HL-60 (cell line): ENCODE measurements around the gene CAPZA2.
A peak's percentile ranks its signal among the peaks of the same experiment; 100 is the strongest.

Source experiments
- DNase-seq, 2 experiments: peaks; one replicate each; pipeline ENCODE4 v3.0.0-alpha.2; 2010 to 2020; ENCODE audit warnings: low read depth in 1 of 2, low spot score in 1 of 2
- H3K27ac ChIP-seq: fragments of 250-450 bp; sonication (Bioruptor Pico); replicated peaks from 2 replicates; pipeline ENCODE4 v1.5.1; 2020; ENCODE audit warnings: mild to moderate bottlenecking, moderate library complexity
- H3K27me3 ChIP-seq: fragments of 250-450 bp; sonication (Bioruptor Pico); 2 replicates; pipeline ENCODE4 v1.5.1; 2021; ENCODE audit warnings: mild to moderate bottlenecking, moderate library complexity; ENCODE audit not compliant: insufficient read depth, poor library complexity, severe bottlenecking
- H3K4me3 ChIP-seq: replicated peaks from 2 replicates; pipeline ENCODE4 v1.5.1; 2011; ENCODE audit warnings: mild to moderate bottlenecking, control low read depth, low read length; ENCODE audit not compliant: insufficient read depth
- GABPA ChIP-seq: IDR thresholded peaks from 2 replicates; pipeline ENCODE4 v1.6.1; 2012; ENCODE audit warnings: low read depth
- POLR2AphosphoS5 ChIP-seq: IDR thresholded peaks from 2 replicates; pipeline ENCODE4 v1.6.1; 2012; ENCODE audit warnings: low read depth
- SPI1 ChIP-seq: IDR thresholded peaks from 2 replicates; pipeline ENCODE4 v1.6.1; 2012; ENCODE audit warnings: low read depth, mild to moderate bottlenecking, borderline replicate concordance
- TF ChIP-seq, protein P1 (sequence below): IDR thresholded peaks from 2 replicates; pipeline ENCODE4 v1.6.1; 2012; ENCODE audit warnings: low read depth; ENCODE audit not compliant: insufficient replicate concordance
- TF ChIP-seq, protein P2 (sequence below): IDR thresholded peaks from one replicate; pipeline ENCODE4 v1.5.1; 2011; ENCODE audit warnings: low read length, control low read depth, inconsistent platforms; ENCODE audit not compliant: insufficient read depth

The CAPZA2 gene

DNA sequence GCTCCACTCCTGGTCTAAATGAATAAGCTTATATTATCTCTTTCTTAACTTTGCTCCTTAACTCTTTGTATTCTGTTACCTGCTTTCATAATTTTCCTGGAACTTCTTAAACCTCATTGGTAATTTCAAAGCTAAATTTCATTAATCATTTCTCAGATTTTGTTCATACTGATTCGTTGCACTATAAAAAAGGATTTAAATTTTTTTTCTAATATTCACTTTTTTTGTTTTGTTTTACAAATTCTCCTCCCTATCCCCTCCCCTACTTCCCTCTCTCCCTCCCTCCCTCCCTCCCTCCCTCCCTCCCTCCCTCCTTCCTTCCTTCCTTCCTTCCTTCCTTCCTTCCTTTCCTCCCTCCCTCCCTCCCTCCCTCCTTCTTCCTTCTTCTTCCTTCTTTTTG is 105.6 kb downstream of the CAPZA2 start:
- H3K27me3 ChIP-seq: no peaks in the 10 kb centered on the region
- no peak for DNase-seq
- H3K4me3 ChIP-seq: no peak overlapping the region
- TF ChIP-seq, protein P1, sequence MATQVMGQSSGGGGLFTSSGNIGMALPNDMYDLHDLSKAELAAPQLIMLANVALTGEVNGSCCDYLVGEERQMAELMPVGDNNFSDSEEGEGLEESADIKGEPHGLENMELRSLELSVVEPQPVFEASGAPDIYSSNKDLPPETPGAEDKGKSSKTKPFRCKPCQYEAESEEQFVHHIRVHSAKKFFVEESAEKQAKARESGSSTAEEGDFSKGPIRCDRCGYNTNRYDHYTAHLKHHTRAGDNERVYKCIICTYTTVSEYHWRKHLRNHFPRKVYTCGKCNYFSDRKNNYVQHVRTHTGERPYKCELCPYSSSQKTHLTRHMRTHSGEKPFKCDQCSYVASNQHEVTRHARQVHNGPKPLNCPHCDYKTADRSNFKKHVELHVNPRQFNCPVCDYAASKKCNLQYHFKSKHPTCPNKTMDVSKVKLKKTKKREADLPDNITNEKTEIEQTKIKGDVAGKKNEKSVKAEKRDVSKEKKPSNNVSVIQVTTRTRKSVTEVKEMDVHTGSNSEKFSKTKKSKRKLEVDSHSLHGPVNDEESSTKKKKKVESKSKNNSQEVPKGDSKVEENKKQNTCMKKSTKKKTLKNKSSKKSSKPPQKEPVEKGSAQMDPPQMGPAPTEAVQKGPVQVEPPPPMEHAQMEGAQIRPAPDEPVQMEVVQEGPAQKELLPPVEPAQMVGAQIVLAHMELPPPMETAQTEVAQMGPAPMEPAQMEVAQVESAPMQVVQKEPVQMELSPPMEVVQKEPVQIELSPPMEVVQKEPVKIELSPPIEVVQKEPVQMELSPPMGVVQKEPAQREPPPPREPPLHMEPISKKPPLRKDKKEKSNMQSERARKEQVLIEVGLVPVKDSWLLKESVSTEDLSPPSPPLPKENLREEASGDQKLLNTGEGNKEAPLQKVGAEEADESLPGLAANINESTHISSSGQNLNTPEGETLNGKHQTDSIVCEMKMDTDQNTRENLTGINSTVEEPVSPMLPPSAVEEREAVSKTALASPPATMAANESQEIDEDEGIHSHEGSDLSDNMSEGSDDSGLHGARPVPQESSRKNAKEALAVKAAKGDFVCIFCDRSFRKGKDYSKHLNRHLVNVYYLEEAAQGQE: no peak
- no peak overlapping the region for H3K27ac ChIP-seq

GRCh38 chr7:116968631-116969030 is 106.2 kb downstream of the CAPZA2 start:
- no peak overlapping the region for H3K4me3 ChIP-seq
- H3K27me3 ChIP-seq: no peaks in the 10 kb centered on the region
- TF ChIP-seq, protein P1: no peak
- TF ChIP-seq, protein P2, sequence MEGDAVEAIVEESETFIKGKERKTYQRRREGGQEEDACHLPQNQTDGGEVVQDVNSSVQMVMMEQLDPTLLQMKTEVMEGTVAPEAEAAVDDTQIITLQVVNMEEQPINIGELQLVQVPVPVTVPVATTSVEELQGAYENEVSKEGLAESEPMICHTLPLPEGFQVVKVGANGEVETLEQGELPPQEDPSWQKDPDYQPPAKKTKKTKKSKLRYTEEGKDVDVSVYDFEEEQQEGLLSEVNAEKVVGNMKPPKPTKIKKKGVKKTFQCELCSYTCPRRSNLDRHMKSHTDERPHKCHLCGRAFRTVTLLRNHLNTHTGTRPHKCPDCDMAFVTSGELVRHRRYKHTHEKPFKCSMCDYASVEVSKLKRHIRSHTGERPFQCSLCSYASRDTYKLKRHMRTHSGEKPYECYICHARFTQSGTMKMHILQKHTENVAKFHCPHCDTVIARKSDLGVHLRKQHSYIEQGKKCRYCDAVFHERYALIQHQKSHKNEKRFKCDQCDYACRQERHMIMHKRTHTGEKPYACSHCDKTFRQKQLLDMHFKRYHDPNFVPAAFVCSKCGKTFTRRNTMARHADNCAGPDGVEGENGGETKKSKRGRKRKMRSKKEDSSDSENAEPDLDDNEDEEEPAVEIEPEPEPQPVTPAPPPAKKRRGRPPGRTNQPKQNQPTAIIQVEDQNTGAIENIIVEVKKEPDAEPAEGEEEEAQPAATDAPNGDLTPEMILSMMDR: no peak
- TF ChIP-seq POLR2AphosphoS5 (no peak), GABPA (no peak), SPI1 (no peak)
- H3K27ac ChIP-seq: no peak overlapping the region
- no peak for DNase-seq

DNA sequence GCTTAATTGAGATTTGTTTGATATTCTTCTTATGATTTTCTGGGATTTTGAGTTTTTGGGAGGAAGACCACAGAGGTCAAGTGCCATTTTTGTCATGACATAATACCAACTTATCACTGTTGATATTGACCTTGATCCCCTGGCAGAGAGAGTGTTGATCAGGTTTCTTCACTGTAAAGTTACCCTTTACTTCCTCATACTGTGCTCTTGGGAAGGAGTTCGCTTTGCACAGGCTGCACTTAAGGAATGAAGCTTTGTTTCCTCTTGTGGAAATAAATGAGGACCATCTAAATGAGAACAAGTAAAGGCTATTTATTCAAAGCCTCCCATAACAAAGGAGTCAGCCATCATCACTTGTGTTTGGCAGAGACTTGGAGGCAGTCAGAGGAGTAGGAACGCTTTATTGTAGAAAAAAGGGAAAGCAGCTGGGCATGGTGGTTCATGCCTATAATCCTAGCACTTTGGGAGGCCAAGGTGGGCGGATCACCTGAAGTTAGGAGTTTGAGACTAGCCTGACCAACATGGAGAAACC is 107.0 kb downstream of the CAPZA2 start:
- H3K27me3 ChIP-seq: no peaks in the 10 kb centered on the region
- no peak overlapping the region for H3K4me3 ChIP-seq
- TF ChIP-seq, protein P1: no peak
- TF ChIP-seq POLR2AphosphoS5 (no peak), SPI1 (no peak), GABPA (no peak)
- TF ChIP-seq, protein P2: no peak
- peak in 1 of 2 experiments; percentile 23 for DNase-seq
- H3K27ac ChIP-seq: peak overlapping the region; percentile 68
